ENCODE data around the gene PGAP2. TPM values are rescaled to one million over a fixed set of nuclear protein-coding genes. Genes with fewer than 3 reads are reported as not detected.

PGAP2 gene
- total and polyA plus RNA-seq, 4 experiments from 2014 or later: 16.2 to 20.7 (median 18.5) TPM

GRCh38 chr11:3834664-3835461 lies 26.5 kb downstream of the PGAP2 start:
- Histone ChIP-seq H3K27me3 (ENCODE audit: insufficient read depth, low read length) (no peaks in the 10 kb centered on the region), H3K4me3 (ENCODE audit: low read length in 2 of 2) (peak overlapping the region; percentile 1 to 3), H3K27ac (ENCODE audit: low read depth, low read length) (peak overlapping the region; percentile 57), H3K4me1 (ENCODE audit: insufficient read depth, low read length) (peaks cover 92% of the 10 kb centered on the region), H3K36me3 (ENCODE audit: insufficient read depth, low read length) (peaks cover 19% of the 10 kb centered on the region), H3K9me3 (ENCODE audit: control insufficient read depth in 1 of 2, low read length in 2 of 2) (no peaks in the 10 kb centered on the region)
- H3K4me3 Mint-ChIP-seq: peak overlapping the region; percentile 62 to 95 (median 86)
- peaks cover 0 to 4% (median 0%) of the 10 kb centered on the region in 8 donors for H3K9me3 Mint-ChIP-seq
- intact Hi-C loops (cut with micrococcal nuclease): no loop called here
- POLR2A ChIA-PET (ENCODE audit: partially characterized antibody): interaction anchor here (1.1 to 14.8 kb wide), 6 partner anchors 13 to 238 kb away, joined by 3 to 659 read pairs (median 100); partner anchors contain the start of genes NUP98, PGAP2 and STIM1
- peaks cover 0 to 3% of the 10 kb centered on the region in 2 donors for H3K27me3 Mint-ChIP-seq
- CTCF ChIA-PET (ENCODE audit: partially characterized antibody): interaction anchor here (3.2 to 25.8 kb wide), 4 partner anchors 10 to 230 kb away, joined by 17 to 934 read pairs (median 332); partner anchors contain the start of genes PGAP2 and STIM1
- H3K27ac Mint-ChIP-seq: peak overlapping the region; percentile 85 to 99 (median 94)
- H3K36me3 Mint-ChIP-seq: peaks cover 38 to 74% of the 10 kb centered on the region in 2 donors
- peaks cover 74 to 97% (median 85%) of the 10 kb centered on the region in 4 donors for H3K4me1 Mint-ChIP-seq
- no peak for DNase-seq

- H3K27ac Mint-ChIP-seq: peak overlapping the region; percentile 85 to 99 (median 94)
These were observed 27.4 kb downstream of the PGAP2 start for GRCh38 chr11:3835751-3836150.

GRCh38 chr11:3836903-3837302 lies 28.5 kb downstream of the PGAP2 start:
- Histone ChIP-seq H3K36me3 (ENCODE audit: insufficient read depth, low read length) (no peaks in the 10 kb centered on the region), H3K4me3 (ENCODE audit: low read length in 2 of 2) (peak overlapping the region; percentile 75 to 97), H3K4me1 (ENCODE audit: insufficient read depth, low read length) (peaks cover 78% of the 10 kb centered on the region), H3K27me3 (ENCODE audit: insufficient read depth, low read length) (no peaks in the 10 kb centered on the region), H3K27ac (ENCODE audit: low read depth, low read length) (peak overlapping the region; percentile 95), H3K9me3 (ENCODE audit: control insufficient read depth in 1 of 2, low read length in 2 of 2) (no peaks in the 10 kb centered on the region)
- Mint-ChIP-seq H3K27me3 (peaks cover 0 to 3% of the 10 kb centered on the region in 2 donors), H3K36me3 (peaks cover 22 to 64% of the 10 kb centered on the region in 2 donors), H3K27ac (peak overlapping the region; percentile 91 to 99 (median 98)), H3K4me3 (peak overlapping the region; percentile 89 to 95 (median 93)), H3K4me1 (peaks cover 58 to 93% (median 71%) of the 10 kb centered on the region in 4 donors), H3K9me3 (peaks cover 0 to 4% (median 0%) of the 10 kb centered on the region in 8 donors)
- POLR2A ChIA-PET (ENCODE audit: partially characterized antibody): interaction anchor here (1.2 to 14.8 kb wide), 6 partner anchors 15 to 235 kb away, joined by 8 to 659 read pairs (median 100); partner anchors contain the start of genes NUP98, PGAP2 and STIM1
- intact Hi-C loops (cut with micrococcal nuclease): no loop called here
- peak; percentile 43 to 77 (median 52) for DNase-seq
- CTCF ChIA-PET (ENCODE audit: partially characterized antibody): interaction anchor here (1.0 to 25.8 kb wide), 7 partner anchors 6 to 228 kb away, joined by 3 to 934 read pairs (median 52); partner anchors contain the start of genes PGAP2 and STIM1

More at GRCh38 chr11:3835751-3836150, 27.4 kb downstream of the PGAP2 start:
- peaks cover 0 to 3% of the 10 kb centered on the region in 2 donors for H3K27me3 Mint-ChIP-seq
- ChIA-PET CTCF (ENCODE audit: partially characterized antibody) (interaction anchor here (1.1 to 25.8 kb wide), 5 partner anchors 10 to 230 kb away, joined by 3 to 934 read pairs (median 151); partner anchors contain the start of genes PGAP2 and STIM1), POLR2A (ENCODE audit: partially characterized antibody) (interaction anchor here (1.1 to 14.8 kb wide), 5 partner anchors 14 to 107 kb away, joined by 3 to 659 read pairs (median 109); partner anchors contain the start of genes NUP98, PGAP2 and STIM1)
- peaks cover 33 to 70% of the 10 kb centered on the region in 2 donors for H3K36me3 Mint-ChIP-seq
- intact Hi-C loops (cut with micrococcal nuclease): no loop called here
- peaks cover 0 to 4% (median 0%) of the 10 kb centered on the region in 8 donors for H3K9me3 Mint-ChIP-seq
- peak overlapping the region; percentile 2 to 95 (median 86) for H3K4me3 Mint-ChIP-seq
- Histone ChIP-seq H3K4me3 (ENCODE audit: low read length in 2 of 2) (no peak overlapping the region), H3K27ac (ENCODE audit: low read depth, low read length) (peak overlapping the region; percentile 57), H3K9me3 (ENCODE audit: control insufficient read depth in 1 of 2, low read length in 2 of 2) (no peaks in the 10 kb centered on the region), H3K27me3 (ENCODE audit: insufficient read depth, low read length) (no peaks in the 10 kb centered on the region), H3K4me1 (ENCODE audit: insufficient read depth, low read length) (peaks cover 85% of the 10 kb centered on the region), H3K36me3 (ENCODE audit: insufficient read depth, low read length) (peaks cover 11% of the 10 kb centered on the region)
- H3K4me1 Mint-ChIP-seq: peaks cover 67 to 94% (median 80%) of the 10 kb centered on the region in 4 donors
- no peak for DNase-seq

- Mint-ChIP-seq H3K4me1 (peaks cover 51 to 88% (median 66%) of the 10 kb centered on the region in 4 donors), H3K9me3 (peaks cover 0 to 4% (median 0%) of the 10 kb centered on the region in 8 donors), H3K4me3 (peak overlapping the region; percentile 89 to 95 (median 94)), H3K36me3 (peaks cover 21 to 57% of the 10 kb centered on the region in 2 donors), H3K27ac (peak overlapping the region; percentile 96 to 99 (median 98)), H3K27me3 (peaks cover 0 to 3% of the 10 kb centered on the region in 2 donors)
- Histone ChIP-seq H3K27ac (ENCODE audit: low read depth, low read length) (peak overlapping the region; percentile 95), H3K4me3 (ENCODE audit: low read length in 2 of 2) (peak overlapping the region; percentile 75 to 97), H3K27me3 (ENCODE audit: insufficient read depth, low read length) (no peaks in the 10 kb centered on the region), H3K36me3 (ENCODE audit: insufficient read depth, low read length) (no peaks in the 10 kb centered on the region), H3K4me1 (ENCODE audit: insufficient read depth, low read length) (peaks cover 73% of the 10 kb centered on the region), H3K9me3 (ENCODE audit: control insufficient read depth in 1 of 2, low read length in 2 of 2) (no peaks in the 10 kb centered on the region)
- ChIA-PET POLR2A (ENCODE audit: partially characterized antibody) (interaction anchor here (1.0 to 14.8 kb wide), 9 partner anchors 14 to 235 kb away, joined by 3 to 659 read pairs (median 42); partner anchors contain the start of genes NUP98, PGAP2 and STIM1), CTCF (ENCODE audit: partially characterized antibody) (interaction anchor here (1.1 to 25.8 kb wide), 6 partner anchors 7 to 228 kb away, joined by 6 to 934 read pairs (median 102); partner anchors contain the start of genes PGAP2 and STIM1)
- intact Hi-C loops (cut with micrococcal nuclease): no loop called here
- DNase-seq: no peak
These were observed 29.4 kb downstream of the PGAP2 start for GRCh38 chr11:3837793-3838192.

- H3K27ac ChIP-seq (ENCODE audit: low read depth, low read length): peak overlapping the region; percentile 95
- no peak for DNase-seq
- peak overlapping the region; percentile 89 to 95 (median 94) for H3K4me3 Mint-ChIP-seq
- H3K4me3 ChIP-seq (ENCODE audit: low read length in 2 of 2): peak overlapping the region; percentile 75 to 97
- peaks cover 45 to 84% (median 61%) of the 10 kb centered on the region in 4 donors for H3K4me1 Mint-ChIP-seq
- ChIA-PET POLR2A (ENCODE audit: partially characterized antibody) (interaction anchor here (0.9 to 14.8 kb wide), 12 partner anchors 9 to 253 kb away, joined by 3 to 659 read pairs (median 39); partner anchors contain the start of genes NUP98, PGAP2 and STIM1), CTCF (ENCODE audit: partially characterized antibody) (interaction anchor here (1.0 to 25.8 kb wide), 7 partner anchors 8 to 227 kb away, joined by 3 to 934 read pairs (median 52); partner anchors contain the start of genes PGAP2 and STIM1)
- H3K27ac Mint-ChIP-seq: peak overlapping the region; percentile 96 to 99 (median 98)
- no peaks in the 10 kb centered on the region for H3K27me3 ChIP-seq (ENCODE audit: insufficient read depth, low read length)
- peaks cover 18 to 50% of the 10 kb centered on the region in 2 donors for H3K36me3 Mint-ChIP-seq
- peaks cover 66% of the 10 kb centered on the region for H3K4me1 ChIP-seq (ENCODE audit: insufficient read depth, low read length)
- H3K36me3 ChIP-seq (ENCODE audit: insufficient read depth, low read length): no peaks in the 10 kb centered on the region
- H3K9me3 Mint-ChIP-seq: peaks cover 0 to 4% (median 0%) of the 10 kb centered on the region in 8 donors
- H3K9me3 ChIP-seq (ENCODE audit: control insufficient read depth in 1 of 2, low read length in 2 of 2): no peaks in the 10 kb centered on the region
- peaks cover 0 to 3% of the 10 kb centered on the region in 2 donors for H3K27me3 Mint-ChIP-seq
- intact Hi-C loops (cut with micrococcal nuclease): no loop called here
These were observed 30.1 kb downstream of the PGAP2 start for GRCh38 chr11:3838504-3838903.

GRCh38 chr11:3840004-3840869 lies 31.9 kb downstream of the PGAP2 start:
- Mint-ChIP-seq H3K27ac (peak overlapping the region; percentile 96 to 99 (median 98)), H3K36me3 (peaks cover 11 to 35% of the 10 kb centered on the region in 2 donors), H3K9me3 (peaks cover 0 to 2% (median 0%) of the 10 kb centered on the region in 8 donors), H3K27me3 (peaks cover 0 to 3% of the 10 kb centered on the region in 2 donors), H3K4me3 (peak overlapping the region; percentile 89 to 95 (median 94)), H3K4me1 (peaks cover 30 to 71% (median 47%) of the 10 kb centered on the region in 4 donors)
- intact Hi-C loops (cut with micrococcal nuclease): loop anchor here (5.0 kb wide), 1 partner anchor 252 kb away; the partner anchor contains the start of gene RRM1
- ChIA-PET CTCF (ENCODE audit: partially characterized antibody) (interaction anchor here (0.6 to 25.8 kb wide), 15 partner anchors 9 to 247 kb away, joined by 3 to 934 read pairs (median 8); partner anchors contain the start of genes PGAP2 and STIM1), POLR2A (ENCODE audit: partially characterized antibody) (interaction anchor here (0.8 to 14.8 kb wide), 25 partner anchors 9 to 283 kb away, joined by 3 to 659 read pairs (median 7); partner anchors contain the start of genes NUP98, PGAP2 and STIM1)
- Histone ChIP-seq H3K27me3 (ENCODE audit: insufficient read depth, low read length) (no peaks in the 10 kb centered on the region), H3K9me3 (ENCODE audit: control insufficient read depth in 1 of 2, low read length in 2 of 2) (no peaks in the 10 kb centered on the region), H3K4me3 (ENCODE audit: low read length in 2 of 2) (peak overlapping the region; percentile 75 to 97), H3K4me1 (ENCODE audit: insufficient read depth, low read length) (peaks cover 48% of the 10 kb centered on the region), H3K27ac (ENCODE audit: low read depth, low read length) (peak overlapping the region; percentile 95), H3K36me3 (ENCODE audit: insufficient read depth, low read length) (no peaks in the 10 kb centered on the region)
- DNase-seq: peak; percentile 37 to 70 (median 42)

Measured in CD4-positive, alpha-beta memory T cell (primary cell).